Anterior cingulate cortex (tissue), 58 donors: Measurements from ENCODE around the gene ZNF546.
"Not testable (repeated sequence)": the region's sequence is repeated elsewhere in the genome, so short reads cannot be mapped to it uniquely, and the experiment has no call there.

Experiments
- DNase-seq, 58 donors: peaks; one replicate each; lab custom pipeline; 2025; lab: John Stamatoyannopoulos, UW

ZNF546 gene

DNA sequence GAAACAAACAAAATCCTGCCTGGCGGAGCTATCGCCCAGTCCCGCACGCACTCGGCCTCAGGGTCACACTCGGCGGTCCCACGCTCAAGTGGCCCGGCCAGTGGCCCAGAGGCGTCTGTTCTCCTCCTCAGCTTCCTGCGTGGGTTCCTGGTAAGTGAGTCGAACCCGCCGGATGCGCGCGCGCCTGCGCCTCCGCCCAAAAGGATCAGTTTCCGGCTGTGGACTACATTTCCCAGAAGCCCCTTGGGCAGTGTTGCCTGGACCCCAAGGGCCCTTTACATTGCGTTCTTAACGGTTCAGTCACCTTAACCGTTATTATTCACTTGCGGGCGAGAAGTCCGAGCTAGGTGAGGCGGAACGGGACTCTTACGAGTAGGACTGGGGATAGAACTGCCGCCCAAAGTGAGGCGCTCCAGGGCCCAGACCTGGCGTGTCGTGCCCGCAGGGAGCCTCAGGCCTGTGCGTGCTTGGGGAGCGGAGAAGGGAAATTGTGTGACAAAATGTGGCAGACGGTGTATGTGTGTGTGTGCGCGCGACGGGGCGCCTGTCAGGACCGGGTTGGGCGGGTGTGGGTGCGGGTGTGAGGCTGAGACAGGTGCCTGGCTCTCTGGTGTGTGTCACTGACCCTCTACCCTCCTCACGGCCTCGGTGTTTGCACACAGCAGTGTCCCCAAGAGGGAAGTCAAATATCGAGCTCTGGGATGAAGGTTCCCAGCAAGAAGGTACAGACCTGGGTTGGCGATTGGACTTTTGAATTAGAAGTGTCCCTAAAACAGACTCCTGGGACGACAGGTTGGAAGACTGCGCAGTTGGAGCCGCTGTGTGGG lies at the start of gene ZNF546:
ZNF546 (plus strand) TSS at position 250 of the 827 bp plus-strand sequence. CDS start 1,267 bp downstream, outside the sequence.
- peak; percentile 23 to 95 (median 84) for DNase-seq

DNA sequence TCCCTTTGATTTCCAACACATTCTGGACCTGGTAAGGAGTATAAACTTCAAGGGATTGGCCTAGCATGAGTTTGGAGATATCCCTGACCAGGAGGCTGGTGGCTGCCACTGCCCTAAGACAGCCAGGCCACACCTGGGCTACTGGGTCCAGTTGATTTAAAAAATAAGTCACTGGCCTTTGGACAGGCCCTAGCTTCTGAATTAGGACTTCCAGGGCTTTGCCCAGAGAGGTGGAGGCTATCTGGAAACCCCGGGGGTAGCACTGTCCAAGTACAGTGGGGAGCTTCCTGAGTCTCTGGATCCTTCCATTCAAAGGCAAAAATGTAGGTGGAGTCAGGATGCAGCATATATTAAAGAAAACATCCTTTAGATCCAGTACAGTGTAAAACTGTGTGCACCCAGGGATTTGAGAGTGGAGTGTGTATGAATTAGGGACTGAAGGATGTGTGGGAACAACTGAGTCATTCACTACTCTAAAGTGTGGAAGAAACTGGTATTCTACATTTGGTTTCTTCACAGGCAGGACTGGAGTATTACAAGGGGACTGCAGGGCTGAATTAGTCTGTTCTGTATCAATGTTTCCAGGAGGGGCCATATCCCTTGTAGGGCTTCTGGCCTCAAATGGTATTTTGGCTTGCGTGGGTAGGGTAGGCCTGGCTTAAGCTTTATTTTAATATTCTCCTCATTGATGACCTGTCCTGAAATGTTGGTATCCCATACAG lies 47.7 kb upstream of the ZNF546 start:
- no peak for DNase-seq

DNA sequence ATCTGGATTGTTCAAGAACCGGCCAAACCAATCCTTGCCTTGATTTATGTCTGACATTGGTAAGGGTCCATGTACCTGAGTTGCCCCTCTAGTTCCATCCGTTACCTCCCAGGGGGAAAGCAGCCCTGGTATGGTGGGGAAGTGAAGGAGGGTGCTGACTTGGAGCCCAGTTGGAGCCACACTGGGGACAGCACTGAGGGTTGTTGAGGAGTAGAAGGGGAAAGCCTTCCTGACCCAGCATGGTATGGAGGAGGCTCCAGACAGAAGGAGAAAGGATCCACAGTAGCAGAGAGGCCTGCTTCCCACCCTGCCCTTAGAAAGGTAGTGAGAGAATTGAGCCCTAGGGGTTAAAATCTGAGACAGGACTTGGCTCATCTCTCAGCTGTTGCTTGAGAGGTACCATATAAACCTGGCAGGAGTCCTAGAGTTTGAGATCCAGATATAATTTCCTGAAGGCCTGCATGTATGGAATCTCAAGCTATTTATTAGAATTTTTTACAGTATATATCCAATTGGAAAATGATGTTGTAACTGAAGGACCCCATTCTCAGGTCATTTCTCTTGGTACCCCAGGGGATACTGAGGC lies 45.7 kb upstream of the ZNF546 start:
- DNase-seq, result no peak

DNA sequence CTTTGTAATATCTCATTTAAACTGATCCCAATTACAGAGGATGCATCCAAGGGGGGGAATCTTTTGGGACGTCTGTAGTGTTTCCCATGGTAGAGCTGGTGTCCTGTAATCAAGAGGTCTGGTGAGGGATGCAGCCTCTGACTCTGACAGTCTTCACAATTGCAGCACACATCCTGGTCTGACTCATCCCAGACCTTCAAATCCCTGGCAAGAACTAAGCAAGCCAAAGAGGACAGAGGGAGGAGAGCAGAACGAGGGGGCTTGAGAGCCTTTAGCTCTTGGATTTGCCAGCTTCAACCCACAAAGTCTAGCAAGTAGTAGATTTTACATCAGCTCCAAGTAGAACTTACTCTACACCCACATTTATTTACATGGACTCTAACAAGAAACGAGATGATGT lies 45.2 kb upstream of the ZNF546 start:
- peak in 7 of 58 donors; percentile 3 to 43 (median 19) for DNase-seq

DNA sequence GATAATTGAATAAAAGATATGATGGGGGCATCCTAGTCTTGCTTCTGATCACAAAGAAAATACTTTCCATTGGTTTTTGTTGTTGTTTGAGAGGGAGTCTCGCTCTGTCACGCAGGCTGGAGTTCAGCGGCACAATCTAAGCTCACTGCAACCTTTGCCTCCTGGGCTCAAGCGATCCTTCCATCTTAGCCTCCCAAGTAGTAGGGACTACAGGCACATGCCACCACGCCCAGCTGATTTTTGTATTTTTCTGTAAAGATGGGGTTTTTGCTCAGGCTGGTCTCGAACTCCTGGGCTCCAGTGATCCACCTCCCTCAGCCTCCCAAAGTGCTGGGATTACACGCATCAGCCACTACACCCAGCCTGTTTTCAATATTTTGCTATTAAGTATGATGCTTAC lies 42.9 kb upstream of the ZNF546 start:
- DNase-seq, result no peak

DNA sequence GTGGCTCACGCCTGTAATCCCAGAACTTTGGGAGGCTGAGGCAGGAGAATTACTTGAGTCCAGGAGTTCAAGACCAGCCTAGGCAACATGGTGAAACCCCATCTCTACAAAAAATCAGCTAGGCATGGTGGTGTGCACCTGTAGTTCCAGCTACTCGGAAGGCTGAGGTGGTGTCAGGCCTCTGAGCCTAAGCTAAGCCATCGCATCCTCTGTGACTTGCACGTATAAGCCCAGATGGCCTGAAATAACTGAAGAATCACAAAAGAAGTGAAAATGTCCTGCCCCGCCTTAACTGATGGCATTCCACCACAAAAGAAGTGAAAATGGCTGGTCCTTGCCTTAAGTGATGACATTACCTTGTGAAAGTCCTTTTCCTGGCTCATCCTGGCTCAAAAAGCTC lies 39.0 kb upstream of the ZNF546 start:
- not testable (repeated sequence) for DNase-seq

DNA sequence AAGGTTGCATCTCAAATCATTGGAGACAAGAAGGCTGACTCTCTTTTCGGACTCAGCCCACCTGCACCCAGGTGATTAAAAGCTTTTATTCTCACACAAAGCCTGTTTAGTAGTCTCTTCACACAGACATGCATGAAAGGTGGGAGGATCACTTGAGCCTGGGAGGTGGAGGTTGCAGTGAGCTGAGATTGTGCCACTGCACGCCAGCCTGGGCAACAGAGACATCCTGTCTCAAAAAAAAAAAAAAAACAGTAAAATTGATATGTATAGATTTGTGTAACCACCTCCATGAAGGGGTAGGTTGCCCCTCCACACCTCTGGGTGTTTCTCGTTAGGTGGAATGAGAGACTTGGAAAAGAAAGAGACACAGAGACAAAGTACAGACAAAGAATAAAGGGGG lies 37.9 kb upstream of the ZNF546 start:
- DNase-seq, result not testable (repeated sequence)

DNA sequence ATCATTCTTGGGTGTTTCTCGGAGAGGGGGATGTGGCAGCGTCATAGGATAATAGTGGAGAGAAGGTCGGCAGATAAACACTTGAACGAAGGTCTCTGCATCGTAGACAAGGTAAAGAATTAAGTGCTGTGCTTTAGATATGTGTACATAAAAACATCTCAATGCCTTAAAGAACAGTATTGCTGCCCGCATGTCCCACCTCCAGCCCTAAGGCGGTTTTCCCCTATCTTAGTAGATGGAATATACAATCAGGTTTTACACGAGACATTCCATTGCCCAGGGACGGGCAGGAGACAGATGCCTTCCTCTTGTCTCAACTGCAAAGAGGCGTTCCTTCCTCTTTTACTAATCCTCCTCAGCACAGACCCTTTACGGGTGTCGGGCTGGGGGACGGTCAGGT lies 37.5 kb upstream of the ZNF546 start:
- DNase-seq, result not testable (repeated sequence)

DNA sequence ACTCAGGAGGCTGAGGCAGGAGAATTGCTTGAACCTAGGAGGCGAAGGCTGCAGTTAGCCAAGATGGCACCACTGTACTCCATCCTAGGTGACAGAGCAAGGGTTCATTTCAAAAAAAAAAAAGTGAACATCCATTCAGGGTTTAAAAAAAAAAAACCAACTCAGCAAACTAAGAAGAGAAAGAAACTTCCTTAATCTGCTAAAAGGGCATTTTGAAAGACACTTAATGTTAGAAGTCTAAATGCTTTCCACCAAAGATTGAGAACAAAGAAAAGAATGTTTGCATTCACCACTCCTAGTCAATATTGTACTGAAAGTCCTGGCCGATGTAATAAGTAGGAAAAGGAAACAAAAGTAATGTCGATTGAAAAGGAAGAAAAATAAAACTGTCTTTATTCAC lies 33.0 kb upstream of the ZNF546 start:
- DNase-seq, result no peak

DNA sequence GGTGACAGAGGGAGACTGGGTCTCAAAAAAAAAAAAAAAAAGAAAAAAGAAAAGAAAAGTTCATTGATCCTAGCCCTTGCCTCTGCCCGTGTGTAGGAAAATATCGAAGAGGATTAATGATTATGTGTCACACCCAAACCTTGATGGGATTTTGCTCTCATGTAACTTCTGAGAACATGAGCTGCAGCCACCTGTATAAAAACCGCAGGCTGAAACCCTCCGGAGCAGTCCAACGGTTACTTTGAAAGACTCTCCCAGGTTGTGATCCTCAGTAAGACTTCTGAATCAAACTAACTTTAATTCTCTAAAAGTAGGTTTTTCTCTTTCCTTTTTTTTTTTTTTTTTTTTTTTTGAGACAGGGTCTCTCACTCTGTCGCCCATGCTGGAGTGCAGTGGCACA lies 30.2 kb upstream of the ZNF546 start:
- DNase-seq, result no peak

DNA sequence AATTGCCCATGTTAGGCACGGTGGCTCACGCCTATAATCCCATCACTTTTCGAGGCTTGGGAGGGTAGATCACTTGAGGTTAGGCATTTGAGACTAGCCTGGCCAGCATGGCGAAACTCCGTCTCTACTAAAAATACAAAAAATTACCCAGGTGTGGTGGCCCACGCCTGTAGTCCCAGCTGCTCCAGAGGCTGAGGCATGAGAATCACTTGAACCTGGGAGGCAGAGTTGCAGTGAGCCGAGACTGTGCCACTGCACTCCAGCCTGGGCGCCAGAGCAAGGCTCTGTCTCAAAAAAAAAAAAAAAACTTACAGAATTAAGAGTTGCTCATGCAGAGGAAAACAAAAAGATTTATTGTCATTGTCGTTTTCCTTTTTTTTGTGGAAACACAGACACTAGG lies 29.3 kb upstream of the ZNF546 start:
- no peak for DNase-seq

DNA sequence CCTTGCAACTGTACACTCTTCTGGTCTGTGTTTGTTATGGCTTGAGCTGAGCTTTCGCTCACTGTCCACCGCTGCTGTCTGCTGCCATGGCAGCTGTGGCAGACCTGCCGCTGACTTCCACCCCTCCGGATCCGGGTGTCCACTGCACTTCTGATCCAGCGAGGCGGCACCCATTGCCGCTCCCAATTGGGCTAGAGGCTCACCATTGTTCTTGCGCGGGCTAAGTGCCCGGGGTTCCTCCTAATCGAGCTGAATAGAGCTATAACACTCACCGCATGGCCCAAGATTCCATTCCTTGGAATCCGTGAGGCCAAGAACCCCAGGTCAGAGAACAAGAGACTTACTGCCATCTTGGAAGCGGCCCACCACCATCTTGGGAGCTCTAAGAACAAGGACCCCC lies 28.1 kb upstream of the ZNF546 start:
- DNase-seq, result no peak

DNA sequence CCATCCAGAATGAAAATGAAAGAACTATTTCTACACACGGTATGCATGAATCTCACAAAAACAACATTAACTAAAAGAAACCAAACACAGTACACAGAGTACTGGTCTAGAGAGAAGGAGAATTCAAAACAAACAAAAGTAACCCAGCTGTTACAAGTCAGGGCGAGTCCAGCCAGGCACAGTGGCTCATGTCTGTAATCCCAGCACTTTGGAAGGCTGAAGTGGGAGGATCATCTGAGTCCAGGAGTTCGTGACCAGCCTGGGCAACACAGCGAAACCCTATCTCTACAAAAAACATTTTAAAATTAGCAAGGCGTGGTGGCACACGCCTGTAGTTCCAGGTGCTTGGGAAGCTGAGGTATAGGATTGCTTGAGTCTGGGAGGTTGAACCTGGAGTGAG lies 27.6 kb upstream of the ZNF546 start:
- no peak for DNase-seq

DNA sequence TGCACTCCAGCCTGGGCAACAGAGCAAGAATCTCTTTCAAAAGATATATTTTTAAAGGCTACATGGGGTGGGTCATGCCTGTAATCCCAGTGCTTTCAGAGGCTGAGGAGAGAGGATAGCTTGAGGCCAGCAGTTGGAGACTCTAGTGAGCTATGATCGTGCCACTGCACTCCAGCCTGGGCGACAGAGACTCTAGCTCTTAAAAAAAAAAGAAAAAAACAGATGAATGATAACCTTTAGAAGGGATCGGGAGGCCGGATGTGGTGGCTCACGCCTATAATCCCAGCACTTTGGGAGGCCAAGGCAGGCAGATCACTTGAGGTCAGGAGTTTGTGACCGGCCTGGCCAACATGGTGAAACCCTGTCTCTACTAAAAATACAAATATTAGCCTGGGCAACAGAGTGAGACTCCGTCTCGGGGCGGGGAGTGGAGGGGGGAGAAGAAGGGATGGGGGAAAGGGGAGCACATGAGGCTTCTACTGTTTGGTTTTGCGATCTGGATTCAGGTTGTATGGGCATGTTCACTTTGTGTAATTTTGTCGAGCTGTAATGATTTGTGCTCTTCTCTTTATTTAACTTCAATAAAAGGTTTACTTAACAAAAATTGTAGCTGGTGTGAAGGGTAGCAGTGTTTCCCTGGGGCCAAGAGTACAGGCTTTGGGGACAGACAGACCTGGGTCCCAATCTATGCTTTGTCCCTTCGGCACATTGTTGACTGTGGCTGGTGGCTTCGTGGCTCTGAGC lies 27.0 kb upstream of the ZNF546 start:
- peak in 1 of 58 donors; percentile 27 for DNase-seq

DNA sequence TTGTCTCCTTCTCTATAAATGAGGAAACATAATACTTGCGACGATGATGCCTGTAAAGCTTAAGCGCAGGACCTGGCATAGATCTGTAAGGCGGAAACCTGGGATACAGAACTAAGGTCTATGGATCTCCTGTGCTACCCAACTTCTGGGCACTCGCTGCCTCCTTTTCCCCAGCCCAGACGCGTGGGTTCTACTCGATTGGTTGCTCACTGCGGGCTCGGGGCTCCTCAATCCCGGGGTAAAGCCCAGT lies 26.5 kb upstream of the ZNF546 start:
- DNase-seq, result peak in 4 of 58 donors; percentile 52 to 72 (median 70)

DNA sequence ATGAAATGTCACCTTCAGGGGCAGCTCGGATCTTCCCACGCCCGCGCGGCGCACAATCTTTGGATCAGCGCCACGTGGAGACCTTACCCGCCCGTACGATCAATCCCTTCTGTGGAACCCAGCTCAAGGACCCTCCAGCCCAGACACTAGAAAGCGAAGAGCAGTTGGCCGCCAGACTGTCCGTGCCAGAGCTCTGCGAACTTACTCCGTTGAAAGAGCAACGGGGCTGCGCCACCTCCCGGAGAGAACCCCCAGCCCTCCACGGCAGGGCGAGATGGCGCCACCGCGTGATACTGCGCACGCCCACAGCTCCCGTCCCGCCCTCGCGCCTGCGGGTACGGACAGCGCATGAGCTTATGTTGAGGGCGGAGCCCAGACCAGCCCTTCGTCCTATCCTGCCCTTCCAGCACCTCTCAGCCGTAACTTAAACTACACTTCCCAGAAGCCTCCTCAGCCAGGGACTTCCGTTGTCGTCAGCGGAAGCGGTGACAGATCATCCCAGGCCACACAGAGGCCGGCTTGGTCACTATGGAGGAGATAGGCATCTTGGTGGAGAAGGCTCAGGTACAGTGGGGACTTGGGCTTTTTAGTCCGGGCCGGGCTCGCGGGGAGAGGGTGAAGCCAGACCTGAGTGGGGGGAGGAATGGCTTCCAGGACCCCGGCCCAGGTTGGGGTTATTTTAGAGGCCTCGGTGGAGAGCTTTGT lies 26.0 kb upstream of the ZNF546 start, which contains the start of gene PSMC4:
PSMC4 (plus strand) TSS at position 491 of the 705 bp plus-strand sequence; CDS start at position 529, 38 bp downstream.
- peak; percentile 88 to 100 (median 98) for DNase-seq

DNA sequence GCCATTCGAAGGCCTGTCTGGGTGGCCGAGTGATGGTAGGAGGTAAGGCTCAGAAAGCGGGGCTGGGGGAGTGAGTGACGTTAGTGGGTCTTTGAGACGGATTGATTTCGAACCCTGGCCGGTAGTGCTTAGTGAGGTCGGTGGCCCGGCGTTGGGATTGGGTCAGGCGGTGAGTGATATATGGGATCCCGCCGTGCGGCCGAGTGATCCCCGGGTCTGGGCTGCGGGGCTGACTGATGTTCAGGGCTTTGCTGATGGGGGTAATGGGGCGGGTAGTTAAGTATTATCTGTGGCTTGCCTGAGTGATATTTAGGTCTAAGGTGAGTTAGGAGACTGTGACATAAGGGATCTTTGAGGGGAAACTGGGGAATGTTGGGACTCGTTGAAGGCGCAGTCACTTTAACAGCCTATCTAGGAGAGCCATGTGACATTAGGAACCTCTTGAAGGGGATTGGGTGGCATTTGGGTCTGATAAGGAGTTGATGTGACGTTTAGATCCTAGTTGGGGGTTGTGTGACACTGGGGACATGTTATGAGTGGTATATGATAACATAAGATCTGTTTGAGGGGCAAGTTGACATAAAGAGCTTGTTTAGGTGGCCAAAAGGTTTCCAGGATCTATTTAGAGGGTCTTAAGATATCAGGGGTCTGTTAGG lies 25.4 kb upstream of the ZNF546 start:
- peak in 3 of 58 donors; percentile 35 to 69 (median 55) for DNase-seq

DNA sequence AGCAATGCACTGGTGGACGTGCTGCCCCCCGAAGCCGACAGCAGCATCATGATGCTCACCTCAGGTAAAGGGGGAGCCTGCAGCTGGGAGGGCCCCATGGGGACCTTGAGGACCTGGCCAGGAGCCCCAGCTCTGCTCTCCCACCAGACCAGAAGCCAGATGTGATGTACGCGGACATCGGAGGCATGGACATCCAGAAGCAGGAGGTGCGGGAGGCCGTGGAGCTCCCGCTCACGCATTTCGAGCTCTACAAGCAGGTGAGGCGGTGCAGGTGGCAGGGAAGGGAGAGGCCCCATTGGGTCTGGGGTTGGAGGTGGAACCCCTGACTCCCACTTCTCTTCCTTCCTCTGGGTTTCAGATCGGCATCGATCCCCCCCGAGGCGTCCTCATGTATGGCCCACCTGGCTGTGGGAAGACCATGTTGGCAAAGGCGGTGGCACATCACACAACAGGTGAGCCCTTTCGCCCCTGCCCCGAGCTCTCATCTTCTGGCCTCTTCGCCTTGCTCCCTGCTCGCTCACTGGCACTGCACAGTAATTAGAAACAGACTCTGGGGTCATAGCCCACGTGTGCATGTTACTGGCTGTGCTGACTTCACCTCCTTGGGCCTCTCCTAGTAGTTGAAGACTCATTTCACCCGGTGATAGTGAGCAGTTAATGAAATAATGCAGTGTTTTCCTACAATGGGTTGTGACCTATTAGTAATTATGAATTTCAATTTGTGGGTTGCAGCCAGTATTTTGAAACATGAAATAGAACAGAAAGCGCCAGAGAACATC lies 22.3 kb upstream of the ZNF546 start:
- no peak for DNase-seq

DNA sequence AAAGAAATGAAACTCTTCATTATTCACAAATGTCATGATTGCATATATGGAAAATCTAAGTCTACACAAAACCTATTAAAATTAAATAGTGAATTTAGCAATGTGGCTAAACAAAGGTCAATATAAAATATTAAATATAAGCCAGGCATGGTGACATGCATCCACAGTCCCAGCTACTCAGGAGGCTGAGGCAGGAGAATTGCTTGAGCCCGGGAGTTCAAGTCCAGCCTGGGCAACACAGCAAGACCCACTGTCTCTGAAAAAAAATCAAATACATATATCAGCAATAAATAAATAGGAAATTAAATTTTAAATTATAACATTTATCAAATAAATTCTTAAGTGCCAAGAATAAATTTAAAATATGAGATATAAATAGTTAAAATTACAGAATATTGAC lies 14.0 kb upstream of the ZNF546 start:
- no peak for DNase-seq
